IMR-90 (cell line): ENCODE measurements around the gene PSD2. TPM values are rescaled to one million over a fixed set of nuclear protein-coding genes. Genes with fewer than 3 reads are reported as not detected.

ENCODE experiments used
- ATAC-seq: fragments of 200-7000 bp; cut with Tn5 transposase; 2 replicates; pipeline ENCODE4 v1.9.1; 2020; ENCODE audit warnings: low read depth, mild to moderate bottlenecking, moderate library complexity
- BruUV-seq: library from RNA; stranded (reverse); fragments of 400-500 nt; replicated peaks from 2 replicates; lab custom pipeline; 2021; lab: Mats Ljungman, UMichigan
- CTCF ChIA-PET: fragments of 300-600 bp; formaldehyde crosslinking; extraction: SDS; loops from one replicate; lab custom pipeline; 2021; ENCODE audit warnings: antibody characterized with exemption; lab: Yijun Ruan, JAX
- POLR2A ChIA-PET: fragments of 300-600 bp; sonication (Branson Sonifier 250); formaldehyde crosslinking; loops from one replicate; lab custom pipeline; 2022; ENCODE audit warnings: antibody characterized with exemption; ENCODE audit not compliant: unreplicated experiment; lab: Charles Lee
- DNase-seq: peaks from one replicate; pipeline ENCODE4 v3.0.0; 2013
- H2AFZ ChIP-seq: replicated peaks from 2 replicates; pipeline ENCODE3; 2013; ENCODE audit warnings: low read length, mild to moderate bottlenecking; ENCODE audit not compliant: poor library complexity
- H2AK5ac ChIP-seq: 2 replicates; pipeline ENCODE4 v1.6.1; 2013; ENCODE audit warnings: low read depth, low read length, inconsistent platforms
- H2AK9ac ChIP-seq: replicated peaks from 2 replicates; pipeline ENCODE3; 2013; ENCODE audit warnings: mild to moderate bottlenecking, low read depth, low read length, moderate library complexity; ENCODE audit not compliant: poor library complexity
- H2BK120ac ChIP-seq: 2 replicates; pipeline ENCODE4 v1.6.1; 2013; ENCODE audit warnings: low read depth, low read length, inconsistent platforms
- H2BK15ac ChIP-seq: 3 replicates; pipeline ENCODE4 v1.6.1; 2013; ENCODE audit warnings: low read depth, low read length, inconsistent platforms
- H2BK20ac ChIP-seq: 2 replicates; pipeline ENCODE4 v1.6.1; 2013; ENCODE audit warnings: low read depth, mild to moderate bottlenecking, inconsistent platforms, low read length, moderate library complexity
- H2BK5ac ChIP-seq: 2 replicates; pipeline ENCODE4 v1.6.1; 2013; ENCODE audit warnings: mild to moderate bottlenecking, low read depth, low read length, inconsistent platforms; ENCODE audit not compliant: poor library complexity, severe bottlenecking
- H3K14ac ChIP-seq: replicated peaks from 2 replicates; pipeline ENCODE4 v1.6.1; 2013; ENCODE audit warnings: low read depth, low read length, inconsistent platforms
- H3K18ac ChIP-seq: 2 replicates; pipeline ENCODE4 v1.6.1; 2013; ENCODE audit warnings: low read depth, low read length, control low read depth
- H3K23ac ChIP-seq: 2 replicates; pipeline ENCODE4 v1.6.1; 2013; ENCODE audit warnings: low read depth, low read length, inconsistent platforms
- H3K27ac ChIP-seq: 2 replicates; pipeline ENCODE4 v1.5.1; 2013; ENCODE audit warnings: mild to moderate bottlenecking, control low read depth, low read length; ENCODE audit not compliant: insufficient read depth
- H3K27me3 ChIP-seq: 2 replicates; pipeline ENCODE4 v1.6.1; 2013; ENCODE audit warnings: low read length; ENCODE audit not compliant: control insufficient read depth, insufficient read depth
- H3K36me3 ChIP-seq: 2 replicates; pipeline ENCODE4 v1.6.1; 2013; ENCODE audit warnings: low read length, mixed read lengths; ENCODE audit not compliant: control insufficient read depth, insufficient read depth
- H3K4ac ChIP-seq: 2 replicates; pipeline ENCODE4 v1.6.1; 2013; ENCODE audit warnings: low read depth, low read length, inconsistent platforms
- H3K4me1 ChIP-seq: 2 replicates; pipeline ENCODE4 v1.6.1; 2013; ENCODE audit warnings: low read length, mixed read lengths; ENCODE audit not compliant: control insufficient read depth, insufficient read depth
- H3K4me2 ChIP-seq: 2 replicates; pipeline ENCODE4 v1.6.1; 2013; ENCODE audit warnings: low read depth, mild to moderate bottlenecking, control low read depth, low read length, moderate library complexity
- H3K4me3 ChIP-seq: 2 replicates; pipeline ENCODE4 v1.5.1; 2013; ENCODE audit warnings: low read depth, mild to moderate bottlenecking, control low read depth, low read length, moderate library complexity; ENCODE audit not compliant: insufficient read depth
- H3K56ac ChIP-seq: 2 replicates; pipeline ENCODE4 v1.6.1; 2013; ENCODE audit warnings: low read length, inconsistent platforms; ENCODE audit not compliant: insufficient read depth; ENCODE audit errors: extremely low read depth
- H3K79me1 ChIP-seq, 2 experiments: 2 replicates each; pipeline ENCODE4 v1.6.1; 2013; ENCODE audit warnings: low read length in 2 of 2, inconsistent platforms in 1 of 2, low read depth in 1 of 2
- H3K9ac ChIP-seq: 2 replicates; pipeline ENCODE4 v1.6.1; 2013; ENCODE audit warnings: low read depth, low read length, control low read depth
- H3K9me1 ChIP-seq: 2 replicates; pipeline ENCODE4 v1.6.1; 2013; ENCODE audit warnings: low read length, inconsistent platforms; ENCODE audit not compliant: insufficient read depth
- H3K9me3 ChIP-seq: 2 replicates; pipeline ENCODE4 v1.6.1; 2013; ENCODE audit warnings: low read length; ENCODE audit not compliant: control insufficient read depth, insufficient read depth
- H4K20me1 ChIP-seq: 2 replicates; pipeline ENCODE4 v1.6.1; 2013; ENCODE audit warnings: low read length, inconsistent platforms; ENCODE audit not compliant: insufficient read depth
- H4K5ac ChIP-seq: 2 replicates; pipeline ENCODE4 v1.6.1; 2013; ENCODE audit warnings: mild to moderate bottlenecking, low read depth, low read length, control low read depth
- H4K8ac ChIP-seq, 2 experiments: 2 replicates each; pipeline ENCODE4 v1.6.1; 2013; ENCODE audit warnings: low read depth in 2 of 2, low read length in 2 of 2, control low read depth in 1 of 2, inconsistent platforms in 1 of 2
- H4K91ac ChIP-seq: 2 replicates; pipeline ENCODE4 v1.6.1; 2013; ENCODE audit warnings: low read depth, low read length, inconsistent platforms; ENCODE audit not compliant: insufficient read depth
- BHLHE40 ChIP-seq: fragments of 150-350 bp; IDR thresholded peaks from 2 replicates; pipeline ENCODE4 v1.6.1; 2016; ENCODE audit warnings: mild to moderate bottlenecking, low read depth, low read length
- CEBPB ChIP-seq: IDR thresholded peaks from 2 replicates; pipeline ENCODE4 v1.6.1; 2012; ENCODE audit warnings: low read depth, low read length, improper control_type of control experiment
- CHD1 ChIP-seq: IDR thresholded peaks from 2 replicates; pipeline ENCODE4 v1.6.1; 2012; ENCODE audit warnings: low read depth, low read length, improper control_type of control experiment
- FOS ChIP-seq: fragments of 150-350 bp; IDR thresholded peaks from 2 replicates; pipeline ENCODE4 v1.6.1; 2016; ENCODE audit warnings: low read depth, low read length
- MAFK ChIP-seq: IDR thresholded peaks from 2 replicates; pipeline ENCODE4 v1.6.1; 2012; ENCODE audit warnings: low read depth, low read length, improper control_type of control experiment
- MAZ ChIP-seq: IDR thresholded peaks from 2 replicates; pipeline ENCODE4 v1.6.1; 2012; ENCODE audit warnings: low read depth, mild to moderate bottlenecking, low read length, improper control_type of control experiment, moderate library complexity, borderline replicate concordance
- MXI1 ChIP-seq: IDR thresholded peaks from 2 replicates; pipeline ENCODE4 v1.6.1; 2012; ENCODE audit warnings: low read depth, mild to moderate bottlenecking, low read length, moderate library complexity, borderline replicate concordance
- NFE2L2 ChIP-seq: fragments of 150-350 bp; IDR thresholded peaks from 2 replicates; pipeline ENCODE4 v1.6.1; 2016; ENCODE audit warnings: low read depth, mild to moderate bottlenecking, low read length
- POLR2A ChIP-seq: IDR thresholded peaks from 2 replicates; pipeline ENCODE4 v1.6.1; 2012; ENCODE audit warnings: mild to moderate bottlenecking, low read depth, low read length
- RAD21 ChIP-seq: IDR thresholded peaks from 2 replicates; pipeline ENCODE4 v1.6.1; 2012; ENCODE audit warnings: low read length, improper control_type of control experiment
- RCOR1 ChIP-seq: IDR thresholded peaks from 2 replicates; pipeline ENCODE4 v1.6.1; 2012; ENCODE audit warnings: mild to moderate bottlenecking, low read length, improper control_type of control experiment; ENCODE audit not compliant: insufficient replicate concordance
- RFX5 ChIP-seq: IDR thresholded peaks from 2 replicates; pipeline ENCODE4 v1.8.0; 2012; ENCODE audit warnings: low read depth, mild to moderate bottlenecking, low read length, moderate library complexity
- SMC3 ChIP-seq: fragments of 150-350 bp; IDR thresholded peaks from 2 replicates; pipeline ENCODE4 v1.6.1; 2016; ENCODE audit warnings: low read depth, mild to moderate bottlenecking, antibody characterized with exemption, low read length, moderate library complexity
- WGBS, 2 experiments: methylation state at CpG; one replicate each; pipeline versions ENCODE4 v1.1.5 to v1.1.7; 2013; ENCODE audit warnings: missing lambda C conversion rate in 2 of 2; ENCODE audit not compliant: insufficient read length in 1 of 2; ENCODE audit errors: extremely low coverage in 2 of 2; 5-methylcytosine and 5-hydroxymethylcytosine counted together
- dilution Hi-C: fragments of 300-500 bp; cut with HindIII; formaldehyde crosslinking; loops from one replicate; pipeline ENCODE4 v1.14.3; 2018; ENCODE audit warnings: low sequenced_read_pairs; ENCODE audit not compliant: unreplicated experiment
- in situ Hi-C: fragments of 300-500 bp; cut with MboI; formaldehyde crosslinking; loops from 3 replicates; pipeline ENCODE4 v1.14.3; 2019; ENCODE audit warnings: low sequenced_read_pairs, inconsistent platforms, mixed read lengths
- intact Hi-C: fragments of 100-400 bp; cut with micrococcal nuclease; formaldehyde crosslinking; loops from 2 replicates; pipeline ENCODE4 v1.10.0; 2022
- polyA plus RNA-seq, 3 experiments: library from polyadenylated mRNA; depleted of rRNA; stranded (reverse); fragments of >200 nt; gene quantifications; 2 replicates each; pipeline ENCODE4 v1.2.3, GENCODE V29; 2012; ENCODE audit warnings: low replicate concordance in 1 of 3
- total RNA-seq: library from RNA; depleted of rRNA; stranded (reverse); fragments of >200 nt; gene quantifications from 2 replicates; pipeline ENCODE4 v1.2.3, GENCODE V29; 2012
- TF ChIP-seq, protein P1 (sequence below): fragments of 150-350 bp; IDR thresholded peaks from 2 replicates; pipeline ENCODE4 v1.6.1; 2017; ENCODE audit warnings: mild to moderate bottlenecking, antibody characterized with exemption, low read length, low read depth
- TF ChIP-seq, protein P2 (sequence below): fragments of 150-350 bp; IDR thresholded peaks from 2 replicates; pipeline ENCODE4 v1.6.1; 2016; ENCODE audit warnings: low read depth, mild to moderate bottlenecking, low read length, moderate library complexity, borderline replicate concordance
- TF ChIP-seq, protein P3 (sequence below): conservative IDR thresholded peaks from 2 replicates; pipeline ENCODE4 v1.5.1; 2012; ENCODE audit warnings: mild to moderate bottlenecking, low read depth, low read length, improper control_type of control experiment

Gene PSD2
- total and polyA plus RNA-seq, 2 of the 4 experiments (the other 2 are of a cell fraction): 0.05 TPM; not detected in 1

DNA sequence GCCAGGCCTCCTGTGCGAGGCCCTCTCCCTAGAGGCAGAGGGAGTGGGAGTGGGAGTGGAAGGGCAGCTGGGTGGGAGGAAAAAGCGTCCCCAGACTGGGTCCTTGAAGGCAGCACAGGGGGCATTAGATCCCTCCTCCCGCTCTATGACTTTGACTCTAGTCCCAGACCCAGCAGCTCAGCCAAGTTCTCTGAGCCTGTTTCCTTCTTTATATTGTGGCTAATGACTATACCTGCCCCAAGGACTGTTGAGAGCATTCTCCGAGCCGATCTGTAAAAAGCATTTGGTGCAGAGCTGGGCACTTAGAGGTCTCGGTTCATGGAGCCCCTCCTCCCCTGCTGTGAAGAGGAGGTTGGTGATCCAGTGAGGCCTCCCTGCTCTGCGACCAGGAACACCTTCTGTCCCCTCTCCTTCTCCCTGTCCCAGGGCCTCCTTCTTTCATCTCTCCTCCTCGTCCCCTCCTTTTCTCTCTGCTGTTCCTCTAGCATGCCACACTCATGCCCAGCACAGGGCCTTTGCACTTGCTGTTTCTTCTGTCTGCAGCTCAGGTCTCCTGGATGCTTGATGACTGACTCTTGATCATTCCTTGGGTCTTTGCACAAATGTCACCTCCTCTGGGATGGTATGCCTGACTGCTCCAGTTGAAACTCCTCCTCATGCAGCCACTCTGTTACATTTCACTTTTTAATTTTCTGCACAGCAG lies 23.4 kb upstream of the PSD2 start:
- Histone ChIP-seq H2AK5ac (no peak overlapping the region), H4K20me1 (no peaks in the 10 kb centered on the region), H3K79me1 (no peaks in the 10 kb centered on the region), H2BK5ac (no peak overlapping the region), H4K8ac (no peak overlapping the region), H2AFZ (peak overlapping the region; percentile 23), H4K5ac (no peak overlapping the region), H3K18ac (no peak overlapping the region), H3K14ac (no peak overlapping the region), H3K56ac (no peak overlapping the region), H3K9me1 (peaks cover 4% of the 10 kb centered on the region; the same call in 1 of the 2 replicates), H3K4ac (no peak overlapping the region), H3K27ac (no peak overlapping the region), H3K36me3 (no peaks in the 10 kb centered on the region), H2BK120ac (no peak overlapping the region), H3K9me3 (no peaks in the 10 kb centered on the region), H3K9ac (no peak overlapping the region), H3K4me3 (no peak overlapping the region), H2AK9ac (peak overlapping the region; percentile 42), H3K4me1 (no peaks in the 10 kb centered on the region), H4K91ac (no peak overlapping the region), H3K4me2 (no peak overlapping the region), H3K27me3 (peaks cover 20% of the 10 kb centered on the region), H3K23ac (no peak overlapping the region; the same call in 1 of the 2 replicates), H2BK20ac (no peak overlapping the region), H2BK15ac (no peak overlapping the region)
- POLR2A ChIA-PET: no interaction called here
- WGBS, 2 experiments: 60% methylated on average over 1 of the region's 8 CpGs; no CpG with 5 or more reads in 1 of the 2 experiments
- CTCF ChIA-PET: no interaction called here
- intact Hi-C loops (no loop called here), in situ Hi-C loops (no loop called here), dilution Hi-C loops (loop anchor here (25.0 kb wide), 1 partner anchor 135 kb away; the partner anchor contains the start of gene CXXC5)
- BruUV-seq: no TSS peak
- TF ChIP-seq POLR2A (no peak), RFX5 (no peak), FOS (no peak), RAD21 (no peak), BHLHE40 (no peak), RCOR1 (no peak), NFE2L2 (no peak), CEBPB (no peak), SMC3 (no peak), CHD1 (no peak), MXI1 (no peak), MAFK (no peak), MAZ (no peak)
- TF ChIP-seq, protein P1, sequence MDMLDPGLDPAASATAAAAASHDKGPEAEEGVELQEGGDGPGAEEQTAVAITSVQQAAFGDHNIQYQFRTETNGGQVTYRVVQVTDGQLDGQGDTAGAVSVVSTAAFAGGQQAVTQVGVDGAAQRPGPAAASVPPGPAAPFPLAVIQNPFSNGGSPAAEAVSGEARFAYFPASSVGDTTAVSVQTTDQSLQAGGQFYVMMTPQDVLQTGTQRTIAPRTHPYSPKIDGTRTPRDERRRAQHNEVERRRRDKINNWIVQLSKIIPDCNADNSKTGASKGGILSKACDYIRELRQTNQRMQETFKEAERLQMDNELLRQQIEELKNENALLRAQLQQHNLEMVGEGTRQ: no peak
- TF ChIP-seq, protein P2, sequence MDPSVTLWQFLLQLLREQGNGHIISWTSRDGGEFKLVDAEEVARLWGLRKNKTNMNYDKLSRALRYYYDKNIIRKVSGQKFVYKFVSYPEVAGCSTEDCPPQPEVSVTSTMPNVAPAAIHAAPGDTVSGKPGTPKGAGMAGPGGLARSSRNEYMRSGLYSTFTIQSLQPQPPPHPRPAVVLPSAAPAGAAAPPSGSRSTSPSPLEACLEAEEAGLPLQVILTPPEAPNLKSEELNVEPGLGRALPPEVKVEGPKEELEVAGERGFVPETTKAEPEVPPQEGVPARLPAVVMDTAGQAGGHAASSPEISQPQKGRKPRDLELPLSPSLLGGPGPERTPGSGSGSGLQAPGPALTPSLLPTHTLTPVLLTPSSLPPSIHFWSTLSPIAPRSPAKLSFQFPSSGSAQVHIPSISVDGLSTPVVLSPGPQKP: no peak
- TF ChIP-seq, protein P3, sequence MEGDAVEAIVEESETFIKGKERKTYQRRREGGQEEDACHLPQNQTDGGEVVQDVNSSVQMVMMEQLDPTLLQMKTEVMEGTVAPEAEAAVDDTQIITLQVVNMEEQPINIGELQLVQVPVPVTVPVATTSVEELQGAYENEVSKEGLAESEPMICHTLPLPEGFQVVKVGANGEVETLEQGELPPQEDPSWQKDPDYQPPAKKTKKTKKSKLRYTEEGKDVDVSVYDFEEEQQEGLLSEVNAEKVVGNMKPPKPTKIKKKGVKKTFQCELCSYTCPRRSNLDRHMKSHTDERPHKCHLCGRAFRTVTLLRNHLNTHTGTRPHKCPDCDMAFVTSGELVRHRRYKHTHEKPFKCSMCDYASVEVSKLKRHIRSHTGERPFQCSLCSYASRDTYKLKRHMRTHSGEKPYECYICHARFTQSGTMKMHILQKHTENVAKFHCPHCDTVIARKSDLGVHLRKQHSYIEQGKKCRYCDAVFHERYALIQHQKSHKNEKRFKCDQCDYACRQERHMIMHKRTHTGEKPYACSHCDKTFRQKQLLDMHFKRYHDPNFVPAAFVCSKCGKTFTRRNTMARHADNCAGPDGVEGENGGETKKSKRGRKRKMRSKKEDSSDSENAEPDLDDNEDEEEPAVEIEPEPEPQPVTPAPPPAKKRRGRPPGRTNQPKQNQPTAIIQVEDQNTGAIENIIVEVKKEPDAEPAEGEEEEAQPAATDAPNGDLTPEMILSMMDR: no peak
- no peak for ATAC-seq
- no peak for DNase-seq
